ENCODE results near the gene SMARCD2.

The SMARCD2 gene

DNA sequence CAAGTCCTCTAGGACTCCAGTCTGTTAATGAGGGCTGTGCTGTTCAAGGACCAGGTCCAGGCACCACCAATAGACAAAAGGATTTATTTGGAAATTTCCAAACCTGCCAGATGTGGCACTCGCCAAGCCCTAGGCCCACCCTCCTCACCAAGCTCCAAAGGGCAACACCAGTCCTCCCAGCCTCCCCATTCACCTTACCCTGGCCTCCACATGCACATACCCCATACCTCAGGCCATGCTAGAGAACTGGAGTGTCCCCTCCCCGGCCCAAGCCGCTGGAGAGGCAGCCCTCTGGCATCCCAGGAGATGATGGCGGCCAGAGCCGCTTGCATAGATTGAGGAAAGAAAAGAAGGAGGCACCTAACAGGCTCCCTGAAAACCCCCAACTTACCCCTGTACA, 10.5 kb downstream of the SMARCD2 start:
- no peak for DNase-seq (ENCODE audit: low read depth)

DNA sequence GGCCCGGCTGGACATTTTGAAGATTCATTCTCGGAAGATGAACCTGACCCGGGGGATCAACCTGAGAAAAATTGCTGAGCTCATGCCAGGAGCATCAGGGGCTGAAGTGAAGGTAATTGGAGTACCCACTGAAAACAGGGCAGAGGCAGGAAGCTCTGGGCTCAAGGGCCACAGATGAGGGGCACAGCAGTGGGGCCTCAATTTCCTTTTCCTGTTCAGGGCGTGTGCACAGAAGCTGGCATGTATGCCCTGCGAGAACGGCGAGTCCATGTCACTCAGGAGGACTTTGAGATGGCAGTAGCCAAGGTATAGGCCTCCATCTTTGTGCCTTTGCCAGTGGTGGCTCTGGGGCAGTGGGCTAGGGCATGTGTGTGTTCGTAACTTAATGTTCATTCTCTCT, 11.0 kb downstream of the SMARCD2 start:
- no peak for DNase-seq (ENCODE audit: low read depth)

DNA sequence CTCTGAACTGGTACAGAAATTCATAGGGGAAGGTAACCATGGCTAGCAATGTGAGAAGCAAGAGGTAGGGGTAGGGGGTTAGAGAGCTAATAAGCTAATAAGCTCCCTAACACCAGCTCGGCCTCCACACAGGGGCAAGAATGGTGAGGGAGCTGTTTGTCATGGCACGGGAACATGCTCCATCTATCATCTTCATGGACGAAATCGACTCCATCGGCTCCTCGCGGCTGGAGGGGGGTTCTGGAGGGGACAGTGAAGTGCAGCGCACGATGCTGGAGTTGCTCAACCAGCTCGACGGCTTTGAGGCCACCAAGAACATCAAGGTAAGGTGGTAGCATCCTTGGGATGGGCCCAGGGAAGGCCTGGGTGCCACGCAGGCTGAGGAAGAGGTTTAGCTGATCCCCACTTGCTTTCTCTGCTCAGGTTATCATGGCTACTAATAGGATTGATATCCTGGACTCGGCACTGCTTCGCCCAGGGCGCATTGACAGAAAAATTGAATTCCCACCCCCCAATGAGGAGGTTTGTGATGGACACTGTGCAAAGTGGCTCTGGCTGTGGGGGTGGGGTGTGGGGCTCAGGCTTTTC, 11.5 kb downstream of the SMARCD2 start:
- no peak for DNase-seq (ENCODE audit: low read depth)

DNA sequence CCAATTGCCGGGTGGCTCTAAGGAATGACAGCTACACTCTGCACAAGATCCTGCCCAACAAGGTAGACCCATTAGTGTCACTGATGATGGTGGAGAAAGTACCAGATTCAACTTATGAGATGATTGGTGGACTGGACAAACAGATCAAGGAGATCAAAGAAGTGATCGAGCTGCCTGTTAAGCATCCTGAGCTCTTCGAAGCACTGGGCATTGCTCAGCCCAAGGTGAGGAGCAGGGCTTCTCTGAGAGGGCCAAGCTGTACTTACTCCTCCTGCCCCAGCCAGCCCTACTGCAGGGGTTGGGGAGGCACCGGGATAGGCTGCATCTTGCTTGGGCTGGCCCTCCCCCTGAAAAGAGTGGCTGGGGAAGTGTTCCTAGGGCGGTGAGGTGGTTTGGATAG, 12.2 kb downstream of the SMARCD2 start:
- DNase-seq (ENCODE audit: low read depth): no peak

DNA sequence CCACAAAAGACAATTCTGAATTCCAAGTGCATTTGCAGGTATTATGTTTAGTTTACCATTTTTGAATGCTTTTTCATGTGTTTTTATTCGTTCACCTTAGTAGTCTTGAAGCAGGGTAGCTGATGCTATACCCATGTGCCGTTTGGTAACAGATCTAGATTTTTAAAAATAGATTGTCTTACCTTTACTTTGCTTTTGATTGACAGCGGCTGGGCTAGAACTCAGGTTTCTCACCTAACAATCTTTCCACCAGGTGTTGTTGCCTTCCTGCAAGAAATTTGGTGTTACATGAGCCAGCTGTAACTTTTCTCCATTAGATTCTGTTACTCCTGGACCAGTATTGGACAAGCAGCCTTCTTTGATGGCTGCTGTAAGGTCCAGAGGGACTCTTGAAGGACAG, 13.5 kb downstream of the SMARCD2 start:
- DNase-seq (ENCODE audit: low read depth): no peak

DNA sequence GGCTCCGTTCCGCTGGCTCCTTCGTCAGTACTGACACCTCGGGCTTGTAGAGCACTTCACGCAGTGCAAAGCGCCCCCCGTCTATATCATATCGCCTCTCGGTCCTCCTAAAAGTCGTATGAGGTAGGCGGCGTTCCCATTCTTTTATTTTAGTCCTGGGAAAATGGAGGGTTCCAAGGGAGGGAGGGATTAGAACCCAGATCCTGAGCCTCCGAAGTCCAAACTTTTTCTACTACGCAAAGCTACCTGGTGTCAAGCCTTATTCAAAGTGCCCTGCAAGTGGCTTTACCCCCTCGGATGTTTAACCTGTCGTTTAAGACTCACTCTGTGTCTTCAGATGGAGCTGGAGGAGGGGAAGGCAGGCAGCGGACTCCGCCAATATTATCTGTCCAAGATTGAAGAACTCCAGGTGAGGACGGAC, 14.7 kb downstream of the SMARCD2 start:
- DNase-seq (ENCODE audit: low read depth): no peak

DNA sequence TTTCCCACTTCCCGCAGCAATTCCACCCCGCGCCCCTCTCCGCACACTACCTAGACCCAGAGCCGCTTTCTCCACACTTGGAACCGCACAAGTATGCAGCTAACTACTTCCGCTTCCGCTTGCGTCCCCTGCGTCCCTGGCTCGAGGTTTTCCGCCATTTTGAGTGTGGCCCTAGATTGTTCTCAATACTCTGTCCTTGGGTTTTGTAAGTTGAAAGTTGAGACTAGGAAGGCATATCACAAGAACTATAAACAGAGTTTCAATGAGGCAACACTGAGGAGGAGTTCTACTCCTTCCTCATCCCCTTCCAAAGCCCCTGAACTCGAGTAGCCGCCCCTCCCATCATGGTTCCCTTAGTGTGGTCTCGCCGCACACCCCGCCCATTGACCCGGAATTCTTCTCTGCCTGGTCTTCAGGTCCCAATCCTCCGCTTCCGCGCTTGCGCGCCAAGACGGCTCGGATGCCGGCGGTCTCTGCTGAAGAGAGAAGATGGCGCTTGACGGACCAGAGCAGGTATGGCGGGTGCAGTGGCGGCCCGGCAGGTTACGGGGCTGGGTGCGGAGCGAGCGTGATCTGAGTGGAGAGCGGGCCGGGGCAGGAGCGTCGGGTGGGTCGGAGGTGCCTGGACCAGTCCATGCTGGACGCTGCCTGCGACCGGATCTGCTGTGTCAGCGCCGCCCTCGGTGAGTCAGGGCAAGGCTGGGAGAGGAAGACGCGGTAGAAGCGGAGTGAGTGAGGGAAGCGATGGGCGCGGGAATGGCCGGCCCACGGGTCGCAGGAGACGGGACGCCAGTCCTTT, 15.3 kb downstream of the SMARCD2 start, which contains the start of the genes FTSJ3 and PSMC5:
Gene FTSJ3 (minus strand): TSS at position 662 of the 799 bp plus-strand sequence. CDS start 761 bp downstream, outside the sequence.
Gene PSMC5 (plus strand): TSS at position 430 of the 799 bp plus-strand sequence. CDS start 60 bp downstream, at position 490.
- DNase-seq (ENCODE audit: low read depth): peak; percentile 87

DNA sequence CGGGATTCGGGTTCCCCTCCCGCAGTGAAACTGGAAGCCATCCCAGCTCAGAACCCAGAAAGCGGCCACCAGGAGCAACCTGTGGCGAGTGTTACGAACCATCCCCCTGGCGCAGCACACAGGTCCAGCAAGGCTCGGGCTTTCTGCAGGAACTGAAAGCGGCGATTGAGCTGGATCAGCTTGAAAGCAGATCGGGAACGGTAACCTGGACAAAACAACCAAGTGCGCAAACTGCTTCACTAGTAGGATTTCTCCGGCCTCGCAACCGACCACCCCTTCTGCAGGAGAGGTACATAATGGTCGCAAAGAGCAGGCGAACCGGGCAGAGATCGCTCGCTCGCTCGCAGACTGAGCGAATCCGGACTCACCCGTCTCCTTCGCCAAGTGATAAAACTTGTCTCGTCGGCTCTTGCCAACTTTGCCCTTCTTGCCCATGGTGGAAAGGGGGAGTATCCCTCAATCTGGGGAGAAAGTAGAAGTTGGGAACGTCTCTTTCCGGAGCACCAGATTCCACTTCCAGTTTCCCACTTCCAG, 15.9 kb downstream of the SMARCD2 start:
- DNase-seq (ENCODE audit: low read depth): no peak

DNA sequence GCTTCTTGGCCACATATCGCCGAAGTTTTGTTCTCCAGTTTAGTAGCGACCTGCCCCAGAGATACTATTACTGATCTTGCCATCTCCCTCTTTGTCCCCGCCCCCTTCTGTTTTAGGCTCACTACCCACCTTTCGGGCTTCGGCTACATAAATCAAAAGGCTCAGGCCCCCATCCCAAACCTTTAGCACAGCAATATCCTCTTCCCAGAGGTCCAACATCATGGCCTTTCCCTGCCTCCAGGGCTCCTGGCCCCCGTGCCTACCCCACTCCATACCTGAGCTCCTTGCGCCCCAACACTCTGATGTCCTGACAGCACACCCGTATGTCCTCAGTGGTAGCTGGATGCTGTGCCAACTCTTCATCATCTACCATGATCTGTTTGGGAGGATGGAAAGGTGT, 18.1 kb downstream of the SMARCD2 start:
- no peak for DNase-seq (ENCODE audit: low read depth)

DNA sequence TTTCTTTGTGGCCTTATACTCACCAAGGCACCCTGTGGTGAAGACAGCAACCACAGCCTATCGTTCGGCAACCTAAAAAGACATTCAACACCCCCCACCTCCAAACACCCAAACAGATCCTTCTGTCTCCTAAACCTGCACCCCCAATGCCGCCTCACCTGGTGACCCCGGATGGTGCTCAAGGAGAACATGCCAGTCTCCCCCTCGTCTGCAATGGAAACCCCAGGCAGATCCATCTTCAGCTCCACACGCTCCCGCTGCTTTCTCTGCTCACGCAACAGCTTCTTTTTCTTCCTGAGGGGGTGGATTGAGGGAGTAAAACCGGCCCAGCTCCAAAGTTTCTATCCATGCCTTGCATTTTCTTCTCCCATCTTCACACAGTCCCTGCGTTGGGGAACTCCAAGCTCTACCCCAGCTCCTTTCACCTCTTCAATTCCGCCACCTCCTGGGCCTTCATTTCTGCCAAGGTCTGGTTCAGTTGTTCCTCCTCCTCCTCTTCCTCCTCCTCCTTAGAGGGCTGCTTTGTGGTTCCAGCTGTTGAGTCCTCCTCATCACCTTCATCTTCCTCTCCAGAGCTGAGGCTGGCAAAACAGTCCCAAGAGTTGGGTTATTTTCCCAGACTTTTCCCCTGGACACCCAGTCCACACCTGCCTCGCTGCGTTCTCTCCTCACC, 18.7 kb downstream of the SMARCD2 start:
- DNase-seq (ENCODE audit: low read depth): no peak

DNA sequence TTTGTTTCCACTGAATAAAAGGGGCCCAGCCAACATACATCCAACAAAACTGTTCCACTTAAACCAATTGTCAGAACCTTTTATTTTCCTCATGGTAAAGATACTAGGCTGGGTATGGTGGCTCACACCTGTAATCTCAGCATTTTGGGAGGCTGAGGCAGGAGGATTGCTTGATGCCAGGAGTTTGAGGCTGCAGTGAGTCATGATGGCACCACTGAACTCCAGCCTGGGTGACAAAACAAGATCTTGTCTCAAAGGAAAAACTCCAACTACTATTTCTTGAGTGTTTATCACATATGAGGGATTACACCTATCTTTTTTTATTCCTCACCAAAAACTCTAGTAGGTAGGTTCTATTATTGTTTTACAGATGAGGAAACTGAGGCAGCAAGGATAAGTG, 19.9 kb downstream of the SMARCD2 start:
- no peak for DNase-seq (ENCODE audit: low read depth)

DNA sequence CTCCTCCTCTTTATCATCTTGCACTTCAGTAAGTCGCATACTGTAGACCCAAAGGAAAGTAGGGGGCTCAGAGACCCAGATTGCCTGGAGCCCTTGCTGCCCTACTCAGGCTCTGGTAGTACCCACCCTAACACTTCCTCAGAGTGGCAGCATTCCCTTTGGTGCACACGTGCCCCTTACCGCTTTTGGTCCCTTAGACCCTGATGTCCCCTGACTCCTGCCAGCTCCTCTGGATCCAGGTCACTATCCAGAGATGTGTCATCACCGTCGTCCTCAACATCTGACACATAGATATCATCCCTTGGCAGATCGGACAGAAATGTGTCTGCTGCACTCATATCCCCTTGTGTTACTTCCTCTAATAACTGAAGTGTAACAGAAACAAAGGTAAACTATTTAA, 20.7 kb downstream of the SMARCD2 start:
- DNase-seq (ENCODE audit: low read depth): no peak

DNA sequence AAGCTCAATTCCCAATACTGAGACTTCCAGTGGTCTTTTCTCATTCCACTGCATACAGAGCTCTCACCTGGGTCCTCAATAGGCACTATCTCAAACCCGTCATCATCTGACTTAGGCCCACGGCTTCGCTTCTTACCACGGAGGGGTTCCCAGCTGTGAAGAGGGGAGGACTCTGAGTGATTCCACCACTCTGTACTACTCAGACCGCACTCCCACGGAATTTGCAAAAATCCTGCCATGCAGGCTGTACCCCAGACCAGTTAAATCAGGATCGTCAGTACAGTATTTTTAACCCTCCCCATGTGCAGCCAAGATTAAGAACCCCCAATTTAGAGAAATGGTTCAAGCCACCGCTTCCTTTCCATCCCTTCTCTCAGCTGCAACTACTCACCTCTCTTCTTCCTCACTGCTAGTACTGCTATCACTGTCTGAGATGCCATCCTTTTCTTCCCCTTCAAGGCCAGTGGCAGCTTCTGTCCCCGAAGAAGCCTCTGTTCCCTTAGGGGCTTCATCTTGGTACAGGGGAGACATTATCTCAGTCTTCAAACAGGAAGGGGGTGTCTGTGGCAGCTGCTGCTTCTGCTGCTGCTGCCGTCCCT, 21.4 kb downstream of the SMARCD2 start:
- DNase-seq (ENCODE audit: low read depth): no peak

DNA sequence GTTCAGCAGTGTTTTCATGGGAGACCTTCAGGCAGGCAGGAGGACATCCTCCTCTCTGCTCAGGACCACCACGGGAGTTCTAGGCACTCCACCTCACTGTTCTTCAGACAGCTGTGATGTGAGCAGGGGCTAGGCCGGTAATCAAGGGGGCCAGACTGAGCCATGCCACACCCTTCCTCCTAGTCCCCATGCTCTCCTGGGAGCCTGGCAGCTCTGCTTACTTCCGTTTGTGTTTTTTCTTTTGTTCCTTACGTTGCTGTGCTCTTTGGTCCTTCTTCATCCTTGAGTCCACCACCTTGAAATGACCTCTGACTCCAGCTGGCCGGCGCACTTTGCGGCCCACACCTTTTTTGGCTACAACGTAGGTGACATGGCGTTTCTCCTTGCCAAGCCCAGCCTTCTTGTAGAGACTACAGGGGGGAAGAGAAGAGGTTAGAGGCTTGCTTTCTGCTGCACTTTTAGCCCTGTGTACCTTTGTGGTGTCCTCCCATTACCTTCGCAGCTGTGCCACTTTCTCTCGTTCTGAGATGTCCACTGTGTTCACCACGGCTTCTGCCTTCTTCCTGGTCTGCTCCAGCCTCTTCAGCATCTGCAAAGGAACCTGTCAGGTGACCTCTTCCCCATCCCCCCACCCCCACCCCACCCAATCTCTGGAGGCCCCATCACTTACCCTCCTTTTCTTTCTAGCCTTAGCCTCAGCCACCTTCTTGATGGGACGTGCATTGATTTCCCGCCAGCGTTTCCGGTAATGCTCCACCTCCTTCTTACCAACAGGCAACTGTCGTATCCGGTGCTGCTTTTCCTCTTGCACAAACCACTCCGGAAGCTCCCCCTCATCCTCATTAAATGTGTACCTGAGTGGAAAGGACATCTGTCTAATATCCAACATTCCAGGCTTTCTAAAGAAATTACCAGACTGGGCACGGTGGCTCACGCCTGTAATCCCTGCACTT, 22.6 kb downstream of the SMARCD2 start:
- no peak for DNase-seq (ENCODE audit: low read depth)

DNA sequence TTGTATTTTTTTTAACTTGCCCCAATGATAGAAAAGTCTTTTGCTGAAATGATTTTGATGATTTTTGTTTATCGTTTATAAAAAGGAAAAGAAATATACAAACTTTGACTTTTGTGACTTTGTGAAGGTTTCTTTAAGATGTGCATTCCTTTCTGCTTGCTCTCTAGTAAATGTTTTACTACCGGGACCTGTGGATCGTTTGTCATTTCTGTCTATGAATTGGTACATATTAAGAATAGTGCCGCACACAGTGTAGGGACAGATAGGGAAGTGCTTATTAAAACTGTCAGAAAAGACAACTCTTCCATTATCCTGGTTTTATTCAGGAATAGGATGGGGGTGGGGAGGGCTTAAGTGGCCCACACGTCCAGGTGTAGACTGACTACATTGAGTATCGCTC, 23.4 kb downstream of the SMARCD2 start:
- DNase-seq (ENCODE audit: low read depth): no peak

DNA sequence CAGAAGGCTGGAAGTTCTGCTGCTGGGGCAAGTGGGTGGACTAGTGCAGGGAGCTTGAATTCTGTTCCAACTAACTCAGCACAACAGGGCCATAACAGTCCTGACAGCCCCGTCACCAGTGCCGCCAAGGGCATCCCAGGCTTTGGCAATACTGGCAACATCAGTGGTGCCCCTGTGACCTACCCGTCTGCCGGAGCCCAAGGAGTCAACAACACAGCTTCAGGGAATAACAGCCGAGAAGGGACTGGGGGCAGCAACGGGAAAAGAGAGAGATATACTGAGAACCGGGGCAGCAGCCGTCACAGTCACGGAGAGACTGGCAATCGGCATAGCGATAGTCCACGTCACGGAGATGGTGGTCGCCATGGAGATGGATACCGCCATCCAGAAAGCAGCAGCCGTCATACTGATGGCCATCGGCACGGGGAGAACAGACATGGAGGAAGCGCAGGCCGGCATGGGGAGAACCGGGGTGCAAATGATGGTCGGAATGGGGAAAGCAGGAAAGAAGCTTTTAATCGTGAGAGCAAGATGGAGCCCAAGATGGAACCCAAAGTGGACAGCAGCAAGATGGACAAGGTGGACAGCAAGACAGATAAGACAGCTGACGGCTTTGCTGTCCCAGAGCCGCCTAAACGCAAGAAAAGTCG, 24.6 kb downstream of the SMARCD2 start:
- DNase-seq (ENCODE audit: low read depth): no peak

DNA sequence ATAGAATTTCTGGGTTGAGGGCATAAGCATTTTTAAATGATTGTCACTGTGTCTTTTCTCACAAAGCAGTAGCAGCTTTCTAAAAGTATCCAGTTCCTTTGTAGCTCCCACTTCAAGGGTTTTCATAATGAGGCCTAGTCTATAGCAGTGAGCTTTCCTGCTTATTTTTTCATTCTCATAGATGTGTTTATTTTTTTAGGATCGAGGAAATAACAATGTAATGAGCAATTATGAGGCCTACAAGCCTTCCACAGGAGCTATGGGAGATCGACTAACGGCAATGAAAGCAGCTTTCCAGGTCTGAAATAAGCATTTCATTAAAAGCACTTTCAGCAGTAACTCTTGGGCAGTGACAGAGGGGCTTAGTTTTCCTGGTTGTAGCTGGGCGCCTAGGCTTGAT, 25.8 kb downstream of the SMARCD2 start:
- DNase-seq (ENCODE audit: low read depth): no peak

DNA sequence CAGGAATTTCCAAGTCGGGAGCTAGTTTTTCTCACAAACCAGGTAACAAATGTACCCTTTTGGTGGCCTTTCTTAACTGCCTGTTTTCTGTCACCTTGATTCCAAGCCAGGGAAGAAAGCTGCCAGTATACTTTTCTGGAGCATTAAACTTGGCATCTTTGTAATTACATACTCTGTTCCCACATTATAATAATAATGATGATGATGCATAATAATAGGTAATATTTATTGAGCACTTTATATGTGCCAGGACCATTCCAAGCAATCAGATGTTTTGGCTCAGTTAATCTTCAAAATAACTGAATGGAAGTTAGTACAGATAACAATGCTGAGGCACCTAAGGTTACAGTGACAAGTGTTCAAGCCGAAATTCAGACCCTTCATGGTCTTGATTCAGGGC, 26.4 kb downstream of the SMARCD2 start:
- no peak for DNase-seq (ENCODE audit: low read depth)

DNA sequence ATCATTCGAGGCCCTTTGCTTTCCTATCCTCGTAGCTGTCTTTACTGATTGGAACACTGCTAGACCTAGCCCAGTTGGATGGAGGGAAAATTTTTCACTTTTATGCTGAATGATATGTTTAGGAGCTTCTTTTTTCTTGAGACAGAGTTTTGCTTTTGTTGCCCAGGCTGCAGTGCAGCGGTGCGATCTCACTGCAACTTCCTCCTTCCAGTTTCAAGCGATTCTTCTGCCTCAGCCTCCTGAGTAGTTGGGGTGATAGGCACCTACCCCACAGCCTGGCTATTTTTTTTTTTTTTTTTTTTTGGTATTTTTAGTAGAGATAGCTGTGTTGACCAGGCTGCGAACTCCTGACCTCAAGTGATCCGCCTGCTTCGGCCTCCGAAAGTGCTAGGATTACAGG, 32.5 kb downstream of the SMARCD2 start:
- DNase-seq (ENCODE audit: low read depth): no peak

DNA sequence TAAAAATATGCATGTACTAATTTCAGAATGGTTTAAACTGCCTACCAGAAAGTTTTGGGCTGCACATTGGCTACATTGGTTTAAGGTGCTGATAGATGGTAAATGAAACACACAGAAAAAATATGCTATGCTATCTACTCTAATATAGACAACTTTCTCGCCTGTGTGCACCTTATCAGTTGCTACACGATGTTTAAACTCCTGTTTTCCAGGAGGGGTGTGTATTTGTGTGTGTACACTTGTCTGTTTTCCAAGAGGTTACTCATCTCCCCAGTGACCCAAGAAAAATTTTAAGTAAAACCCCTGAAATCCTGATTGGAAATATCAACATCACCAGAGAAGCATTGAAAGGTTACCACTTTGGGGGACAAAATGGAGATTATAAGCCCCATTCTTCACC, 36.9 kb downstream of the SMARCD2 start:
- no peak for DNase-seq (ENCODE audit: low read depth)

DNA sequence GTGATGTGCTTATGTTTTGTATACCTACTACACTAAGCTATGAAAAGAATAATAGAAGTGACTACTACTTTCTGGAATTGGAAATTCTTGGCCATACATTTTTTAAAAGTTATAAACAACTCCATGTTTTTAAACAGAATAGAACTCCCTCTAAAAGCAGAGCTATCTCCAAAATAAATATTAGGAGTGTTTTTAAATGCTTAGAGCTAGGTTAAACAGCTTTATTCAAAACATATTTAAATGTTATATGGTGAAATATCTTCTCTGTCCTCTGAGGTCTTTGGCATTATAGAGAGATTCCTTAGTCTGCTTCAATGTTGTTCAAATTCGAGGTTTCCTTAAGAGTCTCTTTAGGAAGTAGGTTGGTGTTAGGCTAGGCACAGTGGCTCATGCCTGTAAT, 38.2 kb downstream of the SMARCD2 start:
- DNase-seq (ENCODE audit: low read depth): no peak
